Endothelial cell of umbilical vein (primary cell): ENCODE measurements around the gene LMO4. TPM values are rescaled to one million over a fixed set of nuclear protein-coding genes. Genes with fewer than 3 reads are reported as not detected.

ENCODE experiments used
- BruUV-seq: library from RNA; stranded (reverse); fragments of 400-500 nt; replicated peaks from 2 replicates; lab custom pipeline; 2021; lab: Mats Ljungman, UMichigan
- CTCF ChIA-PET: fragments of 300-600, 350-600 bp; sonication (Branson Sonifier 250); formaldehyde crosslinking; loops from one replicate; lab custom pipeline; 2021; ENCODE audit warnings: antibody characterized with exemption, inconsistent platforms; lab: Charles Lee
- POLR2A ChIA-PET: fragments of 300-600, 350-600 bp; sonication (Branson Sonifier 250); formaldehyde crosslinking; loops from one replicate; lab custom pipeline; 2021; ENCODE audit warnings: antibody characterized with exemption, inconsistent platforms; lab: Charles Lee
- DNase-seq: peaks from one replicate; pipeline ENCODE4 v3.0.0-alpha.2; 2011; ENCODE audit warnings: low read depth, low spot score
- FAIRE-seq: peaks from 2 replicates; lab custom pipeline; 2011; peaks lifted over from hg19 to GRCh38; lab: Jason Lieb, UNC
- H2AFZ ChIP-seq: 2 replicates; pipeline ENCODE4 v1.6.0; 2012; ENCODE audit warnings: low read depth, low read length, control low read depth, inconsistent platforms
- H3K27ac ChIP-seq: 2 replicates; pipeline ENCODE4 v1.5.1; 2011; ENCODE audit warnings: low read depth, mild to moderate bottlenecking, control low read depth, low read length, moderate library complexity; ENCODE audit not compliant: insufficient read depth
- H3K27me3 ChIP-seq, 2 experiments: 2 replicates each; pipeline versions ENCODE4 v1.6.0 to v1.6.1; 2011; ENCODE audit warnings: low read length in 2 of 2, mixed read lengths in 1 of 2; ENCODE audit not compliant: control insufficient read depth in 2 of 2, insufficient read depth in 2 of 2
- H3K36me3 ChIP-seq, 2 experiments: 2 replicates in 1 of 2; 3 replicates in 1 of 2; pipeline ENCODE4 v1.5.1; 2011; ENCODE audit warnings: low read length in 2 of 2, mild to moderate bottlenecking in 1 of 2, moderate library complexity in 1 of 2; ENCODE audit not compliant: control insufficient read depth in 2 of 2, insufficient read depth in 2 of 2; ENCODE audit errors: extremely low read depth in 1 of 2
- H3K4me1 ChIP-seq: 3 replicates; pipeline ENCODE4 v1.5.1; 2011; ENCODE audit warnings: mild to moderate bottlenecking, low read length; ENCODE audit not compliant: control insufficient read depth, insufficient read depth; ENCODE audit errors: extremely low read depth
- H3K4me2 ChIP-seq: 2 replicates; pipeline ENCODE4 v1.6.1; 2011; ENCODE audit warnings: low read length, control low read depth, mixed read lengths; ENCODE audit not compliant: insufficient read depth
- H3K4me3 ChIP-seq, 3 experiments: fragments of 200-600 bp in 1 of 3; sonication (generic), shearing (Covaris generic) in 1 of 3; replicated peaks in 1 of 3; 2 replicates each; pipeline ENCODE4 v1.5.1; 2011 to 2016; ENCODE audit warnings: control low read depth in 3 of 3, low read length in 3 of 3, mild to moderate bottlenecking in 2 of 3, inconsistent platforms in 1 of 3, low read depth in 1 of 3, moderate library complexity in 1 of 3; ENCODE audit not compliant: insufficient read depth in 1 of 3
- H3K79me2 ChIP-seq: 2 replicates; pipeline ENCODE4 v1.6.0; 2012; ENCODE audit warnings: low read length, inconsistent platforms; ENCODE audit not compliant: control insufficient read depth, insufficient read depth
- H3K9ac ChIP-seq: replicated peaks from 2 replicates; pipeline ENCODE3; 2011; ENCODE audit warnings: low read length, control low read depth; ENCODE audit not compliant: insufficient read depth; ENCODE audit errors: extremely low read depth
- H3K9me1 ChIP-seq: replicated peaks from 3 replicates; pipeline ENCODE4 v1.6.0; 2011; ENCODE audit warnings: mild to moderate bottlenecking, low read length; ENCODE audit not compliant: control insufficient read depth, insufficient read depth; ENCODE audit errors: extremely low read depth
- H3K9me3 ChIP-seq: replicated peaks from 2 replicates; pipeline ENCODE4 v1.5.1; 2012; ENCODE audit warnings: low read length, inconsistent platforms; ENCODE audit not compliant: control insufficient read depth, insufficient read depth
- H4K20me1 ChIP-seq: replicated peaks from 2 replicates; pipeline ENCODE3; 2011; ENCODE audit warnings: mild to moderate bottlenecking, low read length; ENCODE audit not compliant: control insufficient read depth, insufficient read depth; ENCODE audit errors: extremely low read depth
- EZH2 ChIP-seq: IDR thresholded peaks from 2 replicates; pipeline ENCODE4 v1.6.1; 2012; ENCODE audit warnings: borderline replicate concordance, low read depth, mild to moderate bottlenecking, moderate library complexity, low read length, inconsistent platforms; ENCODE audit not compliant: severe bottlenecking
- FOS ChIP-seq: IDR thresholded peaks from 2 replicates; pipeline ENCODE4 v1.6.1; 2011; ENCODE audit warnings: mild to moderate bottlenecking, low read length, moderate library complexity, borderline replicate concordance; ENCODE audit not compliant: insufficient read depth
- GATA2 ChIP-seq: IDR thresholded peaks from 2 replicates; pipeline ENCODE4 v1.7.0; 2011; ENCODE audit warnings: low read depth, mild to moderate bottlenecking, moderate library complexity, mixed read lengths, low read length; ENCODE audit not compliant: insufficient read length, insufficient read depth
- JUN ChIP-seq: IDR thresholded peaks from 2 replicates; pipeline ENCODE4 v1.6.1; 2011; ENCODE audit warnings: borderline replicate concordance, low read depth; ENCODE audit not compliant: insufficient read length, insufficient read depth
- MYC ChIP-seq: IDR thresholded peaks from one replicate; pipeline ENCODE4 v1.6.1; 2011; ENCODE audit warnings: mild to moderate bottlenecking, low read depth, low read length
- POLR2A ChIP-seq: IDR thresholded peaks from 2 replicates; pipeline ENCODE4 v1.6.1; 2012; ENCODE audit warnings: low read depth, mild to moderate bottlenecking, control low read depth, low read length
- POLR2AphosphoS5 ChIP-seq: IDR thresholded peaks from 2 replicates; pipeline ENCODE4 v1.6.1; 2012; ENCODE audit warnings: low read depth, mild to moderate bottlenecking, control low read depth, low read length, moderate library complexity; ENCODE audit not compliant: insufficient read depth
- dilution Hi-C: fragments of 300-500 bp; cut with MboI; formaldehyde crosslinking; loops from one replicate; pipeline ENCODE4 v1.15.0; 2019; ENCODE audit warnings: low sequenced_read_pairs; ENCODE audit not compliant: extremely low pct_ligation_motif_present
- intact Hi-C: fragments of 100-400 bp; cut with micrococcal nuclease; formaldehyde crosslinking; loops from one replicate; pipeline ENCODE4 v1.10.0; 2022
- polyA plus RNA-seq, 4 experiments: library from polyadenylated mRNA; depleted of rRNA in 3 of 4; stranded (reverse) in 3 of 4; unstranded in 1 of 4; fragments of >200 nt; gene quantifications; 2 replicates each; pipeline versions ENCODE4 v1.2.1 to v1.2.3, GENCODE V29; 2011 to 2012; ENCODE audit warnings: missing spikeins in 1 of 4
- total RNA-seq: library from RNA; stranded (reverse); gene quantifications from 2 replicates; pipeline ENCODE4 v1.2.3, GENCODE V29; 2021
- TF ChIP-seq, protein P1 (sequence below): IDR thresholded peaks from 2 replicates; pipeline ENCODE4 v1.6.1; 2011; ENCODE audit not compliant: insufficient read depth, insufficient read length
- TF ChIP-seq, protein P2 (sequence below), 2 donors: IDR thresholded peaks; 1 replicate in 1 of 2; 2 replicates in 1 of 2; pipeline ENCODE4 v1.5.1; 2011; ENCODE audit warnings: low read length in 2 of 2, mild to moderate bottlenecking in 2 of 2, moderate library complexity in 2 of 2, control low read depth in 1 of 2, inconsistent platforms in 1 of 2, low read depth in 1 of 2; ENCODE audit not compliant: insufficient read depth in 1 of 2; ENCODE audit errors: extremely low read depth in 1 of 2

The LMO4 gene
- total and polyA plus RNA-seq, 2 donors (not counting 3 experiments of a cell fraction or from before 2014, with no cell fraction given): 24.8 to 36.6 TPM

DNA sequence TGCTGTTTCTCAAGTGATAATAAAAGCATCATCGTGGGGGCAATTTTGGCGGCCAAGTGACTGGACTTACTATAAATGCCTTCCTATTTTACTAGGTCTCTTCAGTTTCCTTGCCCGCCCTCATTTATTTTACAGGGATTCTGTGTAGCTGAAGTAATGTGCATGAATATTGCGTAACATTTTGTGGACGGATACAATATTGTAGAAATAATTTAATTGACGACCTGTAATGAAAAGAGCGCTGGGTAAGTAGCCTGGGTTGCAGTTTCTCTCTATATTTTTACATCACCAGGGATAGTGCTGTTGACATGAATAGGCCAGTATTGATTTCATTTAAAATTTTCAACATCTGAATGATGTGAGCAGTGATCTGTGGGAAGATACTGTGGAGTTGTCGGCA is 28.1 kb upstream of the LMO4 start:
- Histone ChIP-seq H3K79me2 (no peaks in the 10 kb centered on the region), H3K4me2 (no peak overlapping the region), H3K27me3 (peaks cover 2% of the 10 kb centered on the region in 2 experiments), H3K27ac (no peak overlapping the region), H3K9ac (no peak overlapping the region), H3K4me1 (no peaks in the 10 kb centered on the region), H2AFZ (no peak overlapping the region), H4K20me1 (no peaks in the 10 kb centered on the region), H3K9me3 (no peaks in the 10 kb centered on the region), H3K9me1 (no peaks in the 10 kb centered on the region), H3K36me3 (no peaks in the 10 kb centered on the region), H3K4me3 (no peak overlapping the region)
- TF ChIP-seq MYC (no peak), FOS (no peak), POLR2A (no peak), POLR2AphosphoS5 (no peak), EZH2 (no peak), GATA2 (no peak), JUN (no peak)
- TF ChIP-seq, protein P1, sequence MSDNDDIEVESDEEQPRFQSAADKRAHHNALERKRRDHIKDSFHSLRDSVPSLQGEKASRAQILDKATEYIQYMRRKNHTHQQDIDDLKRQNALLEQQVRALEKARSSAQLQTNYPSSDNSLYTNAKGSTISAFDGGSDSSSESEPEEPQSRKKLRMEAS: no peak
- TF ChIP-seq, protein P2, sequence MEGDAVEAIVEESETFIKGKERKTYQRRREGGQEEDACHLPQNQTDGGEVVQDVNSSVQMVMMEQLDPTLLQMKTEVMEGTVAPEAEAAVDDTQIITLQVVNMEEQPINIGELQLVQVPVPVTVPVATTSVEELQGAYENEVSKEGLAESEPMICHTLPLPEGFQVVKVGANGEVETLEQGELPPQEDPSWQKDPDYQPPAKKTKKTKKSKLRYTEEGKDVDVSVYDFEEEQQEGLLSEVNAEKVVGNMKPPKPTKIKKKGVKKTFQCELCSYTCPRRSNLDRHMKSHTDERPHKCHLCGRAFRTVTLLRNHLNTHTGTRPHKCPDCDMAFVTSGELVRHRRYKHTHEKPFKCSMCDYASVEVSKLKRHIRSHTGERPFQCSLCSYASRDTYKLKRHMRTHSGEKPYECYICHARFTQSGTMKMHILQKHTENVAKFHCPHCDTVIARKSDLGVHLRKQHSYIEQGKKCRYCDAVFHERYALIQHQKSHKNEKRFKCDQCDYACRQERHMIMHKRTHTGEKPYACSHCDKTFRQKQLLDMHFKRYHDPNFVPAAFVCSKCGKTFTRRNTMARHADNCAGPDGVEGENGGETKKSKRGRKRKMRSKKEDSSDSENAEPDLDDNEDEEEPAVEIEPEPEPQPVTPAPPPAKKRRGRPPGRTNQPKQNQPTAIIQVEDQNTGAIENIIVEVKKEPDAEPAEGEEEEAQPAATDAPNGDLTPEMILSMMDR (IDR thresholded peaks at IDR 0.05; ENCODE audit: extremely low read depth in 1 of 2, insufficient read depth in 1 of 2, low read depth in 1 of 2, low read length in 2 of 2): no peak
- dilution Hi-C loops (no loop called here), intact Hi-C loops (no loop called here)
- no peak for DNase-seq
- CTCF ChIA-PET: no interaction called here
- FAIRE-seq: no peak
- no TSS peak for BruUV-seq
- POLR2A ChIA-PET: no interaction called here
